Fibroblast of lung (primary cell): ENCODE measurements around the gene WDR86.

ENCODE experiments used
- EZH2 ChIP-seq: IDR thresholded peaks from 2 replicates; pipeline ENCODE4 v1.5.1; 2012; ENCODE audit warnings: low read length, control low read depth, mild to moderate bottlenecking; ENCODE audit errors: missing control alignments
- TF ChIP-seq, protein P1 (sequence below), 2 donors: IDR thresholded peaks in 1 of 2; conservative IDR thresholded peaks in 1 of 2; 1 replicate in 1 of 2; 2 replicates in 1 of 2; pipeline ENCODE4 v1.5.1; 2011 to 2012; ENCODE audit warnings: low read length in 2 of 2, control low read depth in 1 of 2, inconsistent platforms in 1 of 2, low read depth in 1 of 2, mild to moderate bottlenecking in 1 of 2

- TF ChIP-seq, protein P1, sequence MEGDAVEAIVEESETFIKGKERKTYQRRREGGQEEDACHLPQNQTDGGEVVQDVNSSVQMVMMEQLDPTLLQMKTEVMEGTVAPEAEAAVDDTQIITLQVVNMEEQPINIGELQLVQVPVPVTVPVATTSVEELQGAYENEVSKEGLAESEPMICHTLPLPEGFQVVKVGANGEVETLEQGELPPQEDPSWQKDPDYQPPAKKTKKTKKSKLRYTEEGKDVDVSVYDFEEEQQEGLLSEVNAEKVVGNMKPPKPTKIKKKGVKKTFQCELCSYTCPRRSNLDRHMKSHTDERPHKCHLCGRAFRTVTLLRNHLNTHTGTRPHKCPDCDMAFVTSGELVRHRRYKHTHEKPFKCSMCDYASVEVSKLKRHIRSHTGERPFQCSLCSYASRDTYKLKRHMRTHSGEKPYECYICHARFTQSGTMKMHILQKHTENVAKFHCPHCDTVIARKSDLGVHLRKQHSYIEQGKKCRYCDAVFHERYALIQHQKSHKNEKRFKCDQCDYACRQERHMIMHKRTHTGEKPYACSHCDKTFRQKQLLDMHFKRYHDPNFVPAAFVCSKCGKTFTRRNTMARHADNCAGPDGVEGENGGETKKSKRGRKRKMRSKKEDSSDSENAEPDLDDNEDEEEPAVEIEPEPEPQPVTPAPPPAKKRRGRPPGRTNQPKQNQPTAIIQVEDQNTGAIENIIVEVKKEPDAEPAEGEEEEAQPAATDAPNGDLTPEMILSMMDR (conservative IDR thresholded peaks at IDR 0.05 in 1 of 2, IDR thresholded peaks at IDR 0.05 in 1 of 2; ENCODE audit: low read depth in 1 of 2, low read length in 2 of 2): no peak
- TF ChIP-seq EZH2: no peak
Measured at GRCh38 chr7:151432658-151433521, 23.1 kb upstream of the WDR86 start.
